T-cell (primary cell): ENCODE data around the gene RASSF7. TPM values are rescaled to one million over a fixed set of nuclear protein-coding genes. Genes with fewer than 3 reads are reported as not detected.

Experiments
- ATAC-seq, 4 experiments: fragments of 200-7000 bp in 3 of 4; fragments of 150-1000 bp in 1 of 4; cut with Tn5 transposase; replicated peaks in 1 of 4; 1 replicate in 3 of 4; 2 replicates in 1 of 4; pipeline ENCODE4 v1.10.0; 2021; ENCODE audit warnings: moderate library complexity in 3 of 4, mild to moderate bottlenecking in 2 of 4, moderate number of reproducible peaks in 1 of 4
- CTCF ChIA-PET, 2 donors: fragments of 300-600 bp; sonication (Branson Sonifier 250); formaldehyde crosslinking; loops; one replicate each; lab custom pipeline; 2022; ENCODE audit warnings: antibody characterized with exemption in 2 of 2; lab: Charles Lee
- POLR2A ChIA-PET, 2 donors: fragments of 300-600 bp; sonication (Branson Sonifier 250); formaldehyde crosslinking; loops; one replicate each; lab custom pipeline; 2022; ENCODE audit warnings: antibody characterized with exemption in 2 of 2; lab: Charles Lee
- DNase-seq, 35 experiments: peaks; one replicate each; pipeline versions ENCODE4 v3.0.0 to v3.0.0-alpha.2; 2013 to 2023
- H3K27ac ChIP-seq: one replicate; pipeline ENCODE4 v1.5.1; 2013; ENCODE audit warnings: low read length
- H3K27me3 ChIP-seq, 2 experiments: replicated peaks in 1 of 2; 1 replicate in 1 of 2; 2 replicates in 1 of 2; pipeline versions ENCODE4 v1.6.1 to v1.7.0; 2013; ENCODE audit warnings: low read length in 1 of 2, mixed read lengths in 1 of 2; ENCODE audit not compliant: control insufficient read depth in 2 of 2, insufficient read depth in 2 of 2; ENCODE audit errors: extremely low read depth in 1 of 2
- H3K36me3 ChIP-seq, 2 donors: 1 replicate in 1 of 2; 2 replicates in 1 of 2; pipeline versions ENCODE4 v1.6.1 to v1.7.0; 2013; ENCODE audit warnings: low read length in 1 of 2; ENCODE audit not compliant: control insufficient read depth in 2 of 2, insufficient read depth in 1 of 2; ENCODE audit errors: extremely low read depth in 1 of 2
- H3K4me1 ChIP-seq, 2 experiments: 1 replicate in 1 of 2; 2 replicates in 1 of 2; pipeline versions ENCODE4 v1.6.1 to v1.7.0; 2013; ENCODE audit warnings: low read length in 2 of 2, mixed read lengths in 1 of 2; ENCODE audit not compliant: insufficient read depth in 2 of 2, control insufficient read depth in 1 of 2; ENCODE audit errors: extremely low read depth in 1 of 2
- H3K4me3 ChIP-seq, 2 donors: 1 replicate in 1 of 2; 2 replicates in 1 of 2; pipeline versions ENCODE4 v1.5.1 to v1.7.0; 2013; ENCODE audit warnings: mild to moderate bottlenecking in 2 of 2, low read length in 1 of 2, moderate library complexity in 1 of 2; ENCODE audit not compliant: control insufficient read depth in 1 of 2; ENCODE audit errors: extremely low read depth in 1 of 2
- H3K9me3 ChIP-seq: 2 replicates; pipeline ENCODE4 v1.7.0; 2013
- H3K27ac Mint-ChIP-seq, 2 donors: one replicate each; pipeline ENCODE4 v1.8.0; 2020 to 2021; ENCODE audit warnings: mild to moderate bottlenecking in 2 of 2, mixed read lengths in 2 of 2
- H3K27me3 Mint-ChIP-seq, 2 donors: one replicate each; pipeline ENCODE4 v1.8.0; 2021 to 2022; ENCODE audit warnings: mixed read lengths in 2 of 2
- H3K36me3 Mint-ChIP-seq: one replicate; pipeline ENCODE4 v1.8.0; 2021; ENCODE audit warnings: mixed read lengths
- H3K4me1 Mint-ChIP-seq, 3 donors: one replicate each; pipeline ENCODE4 v1.8.0; 2020 to 2022; ENCODE audit warnings: mixed read lengths in 3 of 3, mild to moderate bottlenecking in 1 of 3
- H3K4me3 Mint-ChIP-seq, 3 donors: one replicate each; pipeline ENCODE4 v1.8.0; 2020 to 2022; ENCODE audit warnings: mild to moderate bottlenecking in 3 of 3, mixed read lengths in 3 of 3, moderate library complexity in 3 of 3
- H3K9me3 Mint-ChIP-seq, 3 donors: one replicate each; pipeline ENCODE4 v1.8.0; 2020 to 2022; ENCODE audit warnings: mixed read lengths in 3 of 3
- WGBS: methylation state at CpG from one replicate; pipeline ENCODE4 v1.1.5; 2013; ENCODE audit warnings: missing lambda C conversion rate; ENCODE audit not compliant: insufficient coverage; 5-methylcytosine and 5-hydroxymethylcytosine counted together
- total RNA-seq, 35 experiments: library from RNA in 6 of 35; stranded (reverse) in 6 of 35; fragments of 120-200 nt in 1 of 35; gene quantifications; one replicate each; pipeline versions ENCODE4 v1.2.1 to v1.2.4 and lab custom pipeline; 2013 to 2026

Gene RASSF7
- total RNA-seq, 5 donors from 2014 or later (not counting 1 experiment from before 2014, with no cell fraction given): 23.2 to 68.4 (median 63.4) TPM

GRCh38 chr11:579830-580601 lies 19.2 kb downstream of the RASSF7 start:
- H3K36me3 ChIP-seq: peaks cover 11 to 33% of the 10 kb centered on the region in 2 donors
- DNase-seq (no peak), ATAC-seq (no peak)
- peaks cover 22 to 51% of the 10 kb centered on the region in 2 experiments for H3K4me1 ChIP-seq
- no peaks in the 10 kb centered on the region for H3K9me3 ChIP-seq
- H3K36me3 Mint-ChIP-seq: peaks cover 10% of the 10 kb centered on the region
- ChIA-PET POLR2A (no interaction called here), CTCF (no interaction called here)
- H3K27ac ChIP-seq: no peak overlapping the region
- peaks cover 0 to 2% of the 10 kb centered on the region in 2 experiments for H3K27me3 ChIP-seq
- H3K27ac Mint-ChIP-seq: no peak overlapping the region
- H3K4me3 Mint-ChIP-seq: peak overlapping the region; percentile 32 to 83 (median 37)
- H3K4me1 Mint-ChIP-seq: peaks cover 45 to 51% (median 50%) of the 10 kb centered on the region in 3 donors
- no peaks in the 10 kb centered on the region for H3K9me3 Mint-ChIP-seq
- no peak overlapping the region for H3K4me3 ChIP-seq
- H3K27me3 Mint-ChIP-seq: peaks cover 0 to 2% of the 10 kb centered on the region in 2 donors
- WGBS: 88% methylated on average over 17 of the region's 20 CpGs

- ChIA-PET POLR2A (no interaction called here), CTCF (no interaction called here)
- Histone ChIP-seq H3K36me3 (peaks cover 11 to 39% of the 10 kb centered on the region in 2 donors), H3K27me3 (no peaks in the 10 kb centered on the region), H3K4me1 (peaks cover 22 to 51% of the 10 kb centered on the region in 2 experiments), H3K27ac (no peak overlapping the region), H3K9me3 (no peaks in the 10 kb centered on the region), H3K4me3 (no peak overlapping the region)
- H3K36me3 Mint-ChIP-seq: peaks cover 13% of the 10 kb centered on the region
- ATAC-seq (no peak), DNase-seq (no peak)
- WGBS: 81% methylated on average over 12 of the region's 14 CpGs
- peaks cover 44 to 52% (median 50%) of the 10 kb centered on the region in 3 donors for H3K4me1 Mint-ChIP-seq
- H3K27me3 Mint-ChIP-seq: no peaks in the 10 kb centered on the region
- no peak overlapping the region for H3K4me3 Mint-ChIP-seq
- H3K27ac Mint-ChIP-seq: no peak overlapping the region
- H3K9me3 Mint-ChIP-seq: no peaks in the 10 kb centered on the region
These were observed 20.6 kb downstream of the RASSF7 start for GRCh38 chr11:581342-581741.

GRCh38 chr11:581752-582151 lies 21.0 kb downstream of the RASSF7 start:
- Histone ChIP-seq H3K36me3 (peaks cover 12 to 43% of the 10 kb centered on the region in 2 donors), H3K27ac (no peak overlapping the region), H3K9me3 (no peaks in the 10 kb centered on the region), H3K27me3 (no peaks in the 10 kb centered on the region), H3K4me3 (no peak overlapping the region), H3K4me1 (peaks cover 24 to 55% of the 10 kb centered on the region in 2 experiments)
- no peak overlapping the region for H3K4me3 Mint-ChIP-seq
- no peaks in the 10 kb centered on the region for H3K9me3 Mint-ChIP-seq
- ATAC-seq (no peak), DNase-seq (no peak)
- ChIA-PET POLR2A (no interaction called here), CTCF (no interaction called here)
- WGBS: 86% methylated on average over 16 of the region's 17 CpGs
- no peaks in the 10 kb centered on the region for H3K27me3 Mint-ChIP-seq
- H3K27ac Mint-ChIP-seq: no peak overlapping the region
- H3K4me1 Mint-ChIP-seq: peaks cover 47 to 56% (median 54%) of the 10 kb centered on the region in 3 donors
- H3K36me3 Mint-ChIP-seq: peaks cover 15% of the 10 kb centered on the region

GRCh38 chr11:584287-584686 lies 23.5 kb downstream of the RASSF7 start:
- Histone ChIP-seq H3K27ac (no peak overlapping the region), H3K36me3 (peaks cover 17 to 48% of the 10 kb centered on the region in 2 donors), H3K4me3 (no peak overlapping the region), H3K27me3 (no peaks in the 10 kb centered on the region), H3K4me1 (peaks cover 12 to 51% of the 10 kb centered on the region in 2 experiments), H3K9me3 (no peaks in the 10 kb centered on the region)
- Mint-ChIP-seq H3K27ac (no peak overlapping the region), H3K4me1 (peaks cover 46 to 56% (median 52%) of the 10 kb centered on the region in 3 donors), H3K4me3 (no peak overlapping the region), H3K27me3 (no peaks in the 10 kb centered on the region), H3K9me3 (no peaks in the 10 kb centered on the region), H3K36me3 (peaks cover 22% of the 10 kb centered on the region)
- 100% methylated on average over 4 of the region's 10 CpGs for WGBS
- no peak for ATAC-seq
- ChIA-PET CTCF (no interaction called here), POLR2A (no interaction called here)
- no peak for DNase-seq

- H3K4me1 Mint-ChIP-seq: peaks cover 32 to 39% (median 36%) of the 10 kb centered on the region in 3 donors
These were observed 25.9 kb downstream of the RASSF7 start for GRCh38 chr11:586376-587316.

GRCh38 chr11:587546-587945 lies 26.8 kb downstream of the RASSF7 start:
- Mint-ChIP-seq H3K9me3 (no peaks in the 10 kb centered on the region), H3K27ac (peak overlapping the region; percentile 99), H3K36me3 (peaks cover 29% of the 10 kb centered on the region), H3K4me3 (peak overlapping the region; percentile 69 to 80 (median 77)), H3K4me1 (peaks cover 28 to 34% (median 33%) of the 10 kb centered on the region in 3 donors), H3K27me3 (no peaks in the 10 kb centered on the region)
- ATAC-seq (peak in 1 of 4 experiments; percentile 4), DNase-seq (no peak)
- H3K4me3 ChIP-seq: no peak overlapping the region
- peaks cover 14 to 66% of the 10 kb centered on the region in 2 donors for H3K36me3 ChIP-seq
- peaks cover 5 to 32% of the 10 kb centered on the region in 2 experiments for H3K4me1 ChIP-seq
- no peaks in the 10 kb centered on the region for H3K9me3 ChIP-seq
- POLR2A ChIA-PET: interaction anchor here in 1 of 2 donors (0.6 kb wide), 1 partner anchor 28 kb away, joined by 4 read pairs; the partner anchor contains the start of gene IRF7
- CTCF ChIA-PET: interaction anchor here in 1 of 2 donors (2.3 kb wide), 1 partner anchor 33 kb away, joined by 9 read pairs; no protein-coding TSS in a partner anchor
- WGBS: 83% methylated on average over 4 of the region's 8 CpGs
- peak overlapping the region; percentile 68 for H3K27ac ChIP-seq
- no peaks in the 10 kb centered on the region for H3K27me3 ChIP-seq

More at GRCh38 chr11:586376-587316, 25.9 kb downstream of the RASSF7 start:
- ChIA-PET CTCF (no interaction called here), POLR2A (no interaction called here)
- no peaks in the 10 kb centered on the region for H3K9me3 Mint-ChIP-seq
- H3K36me3 Mint-ChIP-seq: peaks cover 26% of the 10 kb centered on the region
- no peaks in the 10 kb centered on the region for H3K9me3 ChIP-seq
- ATAC-seq (no peak), DNase-seq (no peak)
- H3K27me3 Mint-ChIP-seq: no peaks in the 10 kb centered on the region
- H3K4me1 ChIP-seq: peaks cover 5 to 35% of the 10 kb centered on the region in 2 experiments
- H3K27me3 ChIP-seq: no peaks in the 10 kb centered on the region
- H3K4me3 ChIP-seq: no peak overlapping the region
- H3K36me3 ChIP-seq: peaks cover 13 to 66% of the 10 kb centered on the region in 2 donors
- H3K27ac ChIP-seq: peak overlapping the region; percentile 68
- no peak overlapping the region for H3K4me3 Mint-ChIP-seq
- 93% methylated on average over 26 of the region's 32 CpGs for WGBS
- H3K27ac Mint-ChIP-seq: peak overlapping the region; percentile 99
